LNCAP (cell line): Measurements from ENCODE around the gene ATP1B1.

ENCODE experiments used
- CTCF ChIP-seq: fragments of 450-650 bp; IDR thresholded peaks from 2 replicates; pipeline ENCODE4 v1.5.1; 2017; ENCODE audit warnings: mild to moderate bottlenecking

ATP1B1 gene

GRCh38 chr1:169089776-169090175, 16.7 kb upstream of the ATP1B1 start:
- TF ChIP-seq CTCF, result no peak

- TF ChIP-seq CTCF, result no peak
These were observed 16.1 kb upstream of the ATP1B1 start for GRCh38 chr1:169090308-169090899.

GRCh38 chr1:169090900-169091311, 15.6 kb upstream of the ATP1B1 start:
- no peak for TF ChIP-seq CTCF

GRCh38 chr1:169091480-169091941, 15.0 kb upstream of the ATP1B1 start:
- no peak for TF ChIP-seq CTCF

GRCh38 chr1:169092399-169092798, 14.1 kb upstream of the ATP1B1 start:
- no peak for TF ChIP-seq CTCF

GRCh38 chr1:169094897-169095569, 11.5 kb upstream of the ATP1B1 start:
- TF ChIP-seq CTCF, result no peak

GRCh38 chr1:169098380-169098779, 8.1 kb upstream of the ATP1B1 start:
- TF ChIP-seq CTCF, result no peak
